Aortic smooth muscle cell (primary cell): Measurements from ENCODE around the gene VCAN. TPM values are rescaled to one million over a fixed set of nuclear protein-coding genes. Genes with fewer than 3 reads are reported as not detected.

ENCODE experiments used
- total RNA-seq: library from RNA; depleted of rRNA; stranded (reverse); fragments of >200 nt; gene quantifications from 2 replicates; pipeline ENCODE4 v1.2.3, GENCODE V29; 2014

The VCAN gene
- 2,202 and 3,471 TPM in 2 replicates for total RNA-seq

DNA sequence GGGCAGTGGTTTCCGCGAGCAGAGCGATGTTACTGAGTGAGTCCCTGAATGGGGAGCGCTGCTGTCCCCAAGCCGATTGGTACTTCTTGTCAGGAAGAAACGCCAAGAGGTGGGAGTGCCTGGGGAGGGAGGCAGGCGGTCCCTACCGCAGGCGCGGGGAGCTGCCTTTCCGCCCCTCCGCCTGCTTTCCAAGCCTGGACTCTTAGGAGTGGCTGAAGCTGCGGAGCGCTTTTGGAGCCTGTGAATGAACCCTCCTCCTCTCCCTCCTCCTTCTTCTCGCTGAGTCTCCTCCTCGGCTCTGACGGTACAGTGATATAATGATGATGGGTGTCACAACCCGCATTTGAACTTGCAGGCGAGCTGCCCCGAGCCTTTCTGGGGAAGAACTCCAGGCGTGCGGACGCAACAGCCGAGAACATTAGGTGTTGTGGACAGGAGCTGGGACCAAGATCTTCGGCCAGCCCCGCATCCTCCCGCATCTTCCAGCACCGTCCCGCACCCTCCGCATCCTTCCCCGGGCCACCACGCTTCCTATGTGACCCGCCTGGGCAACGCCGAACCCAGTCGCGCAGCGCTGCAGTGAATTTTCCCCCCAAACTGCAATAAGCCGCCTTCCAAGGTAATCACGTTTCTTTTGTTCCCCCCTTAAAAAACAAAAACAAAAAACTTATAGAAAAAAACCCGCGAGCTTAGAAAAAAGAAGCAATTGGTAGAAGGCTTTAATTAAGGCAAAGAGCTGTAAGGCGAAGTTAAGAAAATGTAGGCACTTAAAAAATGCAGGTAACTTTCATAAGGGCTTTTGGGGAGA, at the start of gene VCAN:
VCAN (plus strand) TSS at position 340 of the 808 bp plus-strand sequence. CDS start 11,775 bp downstream, outside the sequence.

Other genes starting within 250 kb of the VCAN start
- gene HAPLN1, start 249.1 kb downstream of the VCAN start, total RNA-seq = 29.7 and 50.7 TPM in 2 replicates